HG03457 (cell line): ENCODE measurements around the gene LMOD2.
"Not testable (repeated sequence)": the region's sequence is repeated elsewhere in the genome, so short reads cannot be mapped to it uniquely, and the experiment has no call there.

Experiments
- ATAC-seq: cut with Tn5 transposase; IDR thresholded peaks from one replicate; pipeline ENCODE4 v1.9.1; 2021; ENCODE audit warnings: moderate number of reproducible peaks; ENCODE audit not compliant: unreplicated experiment

LMOD2 gene, protein sequence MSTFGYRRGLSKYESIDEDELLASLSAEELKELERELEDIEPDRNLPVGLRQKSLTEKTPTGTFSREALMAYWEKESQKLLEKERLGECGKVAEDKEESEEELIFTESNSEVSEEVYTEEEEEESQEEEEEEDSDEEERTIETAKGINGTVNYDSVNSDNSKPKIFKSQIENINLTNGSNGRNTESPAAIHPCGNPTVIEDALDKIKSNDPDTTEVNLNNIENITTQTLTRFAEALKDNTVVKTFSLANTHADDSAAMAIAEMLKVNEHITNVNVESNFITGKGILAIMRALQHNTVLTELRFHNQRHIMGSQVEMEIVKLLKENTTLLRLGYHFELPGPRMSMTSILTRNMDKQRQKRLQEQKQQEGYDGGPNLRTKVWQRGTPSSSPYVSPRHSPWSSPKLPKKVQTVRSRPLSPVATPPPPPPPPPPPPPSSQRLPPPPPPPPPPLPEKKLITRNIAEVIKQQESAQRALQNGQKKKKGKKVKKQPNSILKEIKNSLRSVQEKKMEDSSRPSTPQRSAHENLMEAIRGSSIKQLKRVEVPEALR

DNA sequence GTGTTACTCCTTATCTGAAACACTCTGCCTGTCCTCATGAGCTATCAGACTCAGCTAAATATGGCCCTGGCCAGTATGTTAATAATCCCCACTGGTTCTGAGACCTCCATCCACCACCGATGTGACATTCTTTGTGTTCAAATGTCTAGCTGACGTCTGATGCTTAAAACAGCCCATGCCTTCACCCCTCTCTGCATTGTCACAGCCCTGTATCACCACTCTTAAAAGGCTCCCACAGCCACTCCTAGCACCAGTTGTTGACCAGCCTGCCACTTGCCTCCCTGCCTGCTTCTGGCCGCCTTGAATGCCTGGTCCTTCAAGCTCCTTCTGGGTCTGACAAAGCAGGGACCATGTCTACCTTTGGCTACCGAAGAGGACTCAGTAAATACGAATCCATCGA, at the start of gene LMOD2:
Gene LMOD2, plus strand, starts transcription at position 253 of the 400 bp plus-strand sequence. Its CDS starts 98 bp downstream, at position 351.
- no peak for ATAC-seq

DNA sequence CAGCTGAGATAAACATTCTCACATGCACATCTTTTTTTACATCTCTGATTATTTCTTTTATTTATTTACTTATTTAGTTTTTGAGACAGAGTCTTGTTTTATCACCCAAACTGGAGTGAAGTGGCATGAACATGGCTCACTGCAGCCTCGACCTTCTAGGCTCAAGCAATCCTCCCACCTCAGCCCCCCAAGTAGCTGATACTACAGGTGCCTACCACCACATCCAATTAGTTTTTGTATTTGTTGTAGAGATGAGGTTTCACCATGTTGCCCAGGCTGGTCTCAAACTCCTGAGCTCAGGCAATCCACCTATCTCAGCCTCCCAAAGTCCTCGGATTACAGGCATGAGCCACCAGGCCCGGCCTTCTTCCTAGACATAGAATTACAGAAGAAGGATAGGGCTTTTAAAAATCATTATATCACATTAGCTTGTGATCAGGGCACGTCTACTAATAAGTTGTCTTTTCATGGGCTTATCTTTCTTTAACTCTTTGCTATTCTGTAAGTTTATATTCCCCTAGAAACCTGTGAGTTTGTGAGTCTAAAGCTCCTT, 48.2 kb upstream of the LMOD2 start:
- no peak for ATAC-seq

DNA sequence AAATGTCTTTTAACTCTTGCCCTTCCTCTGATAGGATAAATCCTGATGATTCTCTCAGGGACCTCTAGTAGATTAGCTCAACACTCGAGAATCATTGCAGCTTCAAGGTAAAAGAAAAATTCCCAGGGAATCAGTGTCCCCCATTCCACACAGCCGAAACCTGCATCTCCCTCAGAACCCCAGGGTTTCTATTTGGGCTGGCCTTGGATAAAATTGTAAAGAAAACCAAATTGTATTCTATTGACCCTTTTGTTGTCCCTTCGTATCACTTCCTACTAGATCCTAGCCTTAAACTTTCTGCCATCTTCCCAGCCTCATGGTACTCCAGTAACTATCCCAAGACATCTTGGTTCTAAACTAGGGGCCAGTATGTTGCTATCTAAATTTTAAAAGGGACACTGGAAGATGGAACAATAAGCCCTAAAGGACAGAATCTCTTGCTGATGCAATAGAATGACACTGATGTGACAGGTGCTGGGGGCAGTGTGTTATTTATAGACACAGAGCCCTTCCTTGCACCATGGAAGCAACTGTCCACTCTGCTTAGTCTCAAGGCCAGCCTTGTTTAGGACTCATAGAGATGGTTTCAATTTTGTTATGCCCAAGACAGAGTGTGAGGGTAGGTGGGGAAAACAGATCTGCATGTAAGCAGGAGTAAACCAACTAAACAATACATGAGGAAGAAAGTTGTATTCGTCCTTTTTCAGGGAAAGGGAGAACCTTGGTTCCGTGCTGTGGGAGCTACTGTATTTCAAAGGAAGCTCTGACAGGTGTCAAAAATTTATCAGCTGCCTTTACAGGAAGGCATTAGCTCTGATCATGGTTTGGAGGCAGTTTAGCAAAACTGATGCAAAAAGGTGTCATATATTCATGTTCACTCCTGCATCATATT, 46.4 kb upstream of the LMOD2 start:
- ATAC-seq = no peak

DNA sequence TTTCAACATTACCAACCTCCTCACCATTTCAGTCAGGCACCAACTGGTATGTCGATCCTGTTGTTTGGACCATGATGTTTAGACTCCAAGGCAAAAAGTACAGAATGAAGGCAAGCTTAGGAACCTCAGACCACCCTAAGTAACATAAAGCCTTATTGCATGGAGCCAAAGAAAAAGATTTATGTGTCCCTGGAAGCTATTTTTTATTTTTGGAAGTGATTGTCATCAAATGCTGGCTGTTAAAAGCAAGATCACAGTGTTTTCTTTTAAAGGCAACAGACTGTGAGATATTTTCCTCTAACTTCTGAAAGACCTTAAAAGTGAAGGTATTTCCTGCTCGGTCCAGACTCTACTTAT, 45.8 kb upstream of the LMOD2 start:
- ATAC-seq = no peak

DNA sequence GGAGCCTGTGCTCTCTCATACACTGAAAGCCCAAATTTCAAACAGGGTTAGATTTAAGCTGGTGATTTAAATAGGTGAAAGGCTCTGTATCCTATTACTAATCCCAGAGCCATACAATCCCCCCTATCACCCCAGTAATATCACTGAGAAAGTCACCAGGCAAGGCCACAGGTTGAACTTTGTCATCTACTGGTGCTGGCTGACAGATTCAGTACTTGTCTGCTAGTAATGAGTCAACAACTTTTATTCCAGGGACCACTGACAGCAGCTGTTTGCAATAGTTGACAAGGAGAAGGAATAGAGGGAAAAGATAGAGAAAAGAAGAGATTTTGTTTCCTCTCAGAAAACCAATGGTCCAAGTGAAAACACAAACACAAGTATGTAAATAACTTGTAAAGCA, 43.6 kb upstream of the LMOD2 start:
- ATAC-seq = no peak

DNA sequence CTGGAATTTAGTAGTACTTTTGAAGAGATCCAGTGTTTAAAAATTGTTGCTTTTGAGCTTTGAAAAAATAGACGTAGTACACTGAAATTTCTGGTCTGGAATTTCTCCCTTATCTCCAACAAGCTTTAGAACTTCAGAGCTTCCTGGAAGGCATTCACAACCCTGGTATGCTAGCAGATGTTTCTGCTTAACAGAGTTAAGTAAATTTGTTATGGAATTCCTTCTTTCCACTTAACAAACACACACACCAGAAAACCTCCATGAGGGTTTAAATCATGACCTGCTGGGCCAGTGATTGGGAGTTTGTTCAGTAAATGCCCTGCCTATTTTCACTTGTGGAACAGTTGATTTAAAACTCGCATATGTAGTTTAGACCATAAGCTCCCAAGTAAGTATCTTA, 40.3 kb upstream of the LMOD2 start:
- no peak for ATAC-seq

DNA sequence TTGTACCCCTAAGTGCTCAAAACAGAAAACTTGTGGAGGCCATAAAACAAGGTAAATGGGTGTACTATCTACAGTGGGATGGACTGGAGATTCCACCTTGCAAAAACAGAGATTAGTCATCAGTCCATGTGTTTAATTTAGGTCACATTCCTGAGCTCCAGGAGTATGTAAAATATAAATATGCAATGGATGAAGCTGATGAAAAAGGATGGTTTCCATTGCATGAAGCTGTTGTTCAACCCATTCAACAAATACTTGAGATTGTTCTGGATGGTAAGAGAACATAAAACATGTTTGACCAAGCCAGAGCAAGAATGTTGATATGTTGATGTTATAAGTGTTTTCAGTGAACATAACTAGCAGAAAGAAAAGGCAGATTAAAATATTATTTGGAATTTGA, 39.4 kb upstream of the LMOD2 start:
- no peak for ATAC-seq

DNA sequence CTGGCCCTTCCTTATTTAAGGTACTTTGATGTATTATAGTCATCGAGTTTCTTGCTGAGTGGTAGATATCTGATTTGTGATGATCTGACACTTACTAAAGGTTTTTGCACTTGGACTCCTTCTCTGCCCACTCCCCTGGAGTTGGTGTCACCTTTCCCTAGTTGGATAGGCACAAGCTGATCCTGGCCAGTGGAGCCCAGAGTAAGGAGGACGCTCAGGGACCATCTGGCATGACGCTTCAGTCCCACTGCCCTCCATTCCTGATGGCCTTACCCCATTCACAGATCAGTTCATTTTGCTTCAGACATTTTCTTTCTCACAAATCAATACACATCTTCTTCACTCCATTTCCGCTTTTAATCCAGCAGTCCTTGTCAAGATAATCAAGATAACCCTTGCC, 34.0 kb upstream of the LMOD2 start:
- no peak for ATAC-seq

DNA sequence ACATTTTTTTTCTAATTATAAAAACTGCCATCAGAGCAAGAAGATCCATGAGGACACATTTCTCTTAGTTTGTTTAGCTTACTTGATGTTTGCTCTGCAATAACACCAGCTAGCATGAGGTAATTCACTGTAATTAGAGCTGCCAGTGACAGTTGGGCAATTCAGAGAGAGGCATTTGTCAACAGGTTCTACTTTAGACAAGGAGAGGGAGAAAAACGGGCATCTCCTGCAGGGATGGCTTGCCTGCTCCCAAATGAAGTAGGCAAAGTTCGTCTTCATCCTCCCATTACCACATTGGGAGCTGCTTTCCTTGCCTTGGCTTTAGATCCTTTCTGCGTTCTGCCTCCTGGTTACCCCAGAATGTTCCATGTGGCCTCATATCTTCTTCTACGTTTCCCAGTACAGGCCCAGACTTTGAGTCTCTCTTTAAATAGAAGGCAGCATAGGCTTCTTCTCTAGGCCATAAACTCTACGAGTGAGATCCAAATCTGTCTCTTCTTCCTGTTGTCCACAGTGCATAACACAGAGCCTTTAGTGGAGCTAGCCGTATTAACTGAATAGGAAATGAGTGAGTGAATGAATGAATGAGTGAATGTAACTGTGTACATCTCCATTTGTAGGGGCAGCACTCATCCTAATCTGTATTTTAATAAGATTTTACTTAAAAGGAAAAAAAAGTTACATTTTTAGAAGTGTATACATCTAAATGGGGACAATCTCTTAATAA, 32.8 kb upstream of the LMOD2 start:
- no peak for ATAC-seq

DNA sequence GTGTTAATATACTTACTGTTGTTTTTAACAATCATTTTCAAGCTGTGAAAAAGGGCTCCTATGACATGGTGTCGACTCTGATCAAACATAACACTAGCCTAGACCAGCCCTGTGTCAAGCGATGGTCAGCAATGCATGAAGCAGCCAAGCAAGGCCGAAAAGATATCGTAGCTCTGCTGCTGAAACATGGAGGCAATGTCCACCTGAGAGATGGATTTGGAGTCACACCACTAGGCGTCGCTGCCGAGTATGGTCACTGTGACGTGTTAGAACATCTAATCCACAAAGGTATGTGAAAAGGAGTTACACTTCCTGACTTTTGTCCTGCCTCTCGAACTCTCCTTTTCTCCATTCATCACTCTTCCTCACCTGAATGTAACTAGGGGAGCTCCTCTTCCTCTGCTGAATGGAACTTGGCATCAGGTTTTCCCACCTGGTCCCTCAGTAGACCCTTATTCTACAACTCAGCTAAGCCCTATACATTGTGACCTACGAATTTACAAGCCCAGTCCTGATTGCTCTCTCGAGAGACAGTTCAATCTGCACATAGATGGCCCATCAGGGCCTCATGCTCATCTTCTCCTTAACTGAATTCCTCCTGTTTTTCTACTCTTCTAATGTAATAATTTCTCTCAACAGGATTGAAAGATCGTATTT, 31.0 kb upstream of the LMOD2 start:
- peak; percentile 78 for ATAC-seq

DNA sequence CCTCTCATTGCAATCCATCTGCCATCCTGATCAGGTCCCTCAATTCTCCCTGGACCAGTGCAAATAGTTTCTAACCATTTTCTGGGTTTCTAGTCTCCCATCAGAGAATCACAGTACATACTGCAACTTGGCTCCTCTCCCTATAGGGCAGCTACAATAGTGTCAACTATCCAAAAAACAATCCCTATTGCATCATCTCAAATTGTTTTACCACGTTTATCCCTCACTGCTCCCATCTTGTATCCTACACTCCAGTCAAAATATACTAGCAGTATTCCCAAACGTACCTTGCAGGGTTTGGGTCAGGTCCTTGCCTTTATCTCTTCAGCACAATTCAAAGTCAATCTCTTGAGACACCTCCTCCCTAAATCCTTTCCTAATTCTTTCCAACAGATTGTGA, 30.4 kb upstream of the LMOD2 start:
- no peak for ATAC-seq

DNA sequence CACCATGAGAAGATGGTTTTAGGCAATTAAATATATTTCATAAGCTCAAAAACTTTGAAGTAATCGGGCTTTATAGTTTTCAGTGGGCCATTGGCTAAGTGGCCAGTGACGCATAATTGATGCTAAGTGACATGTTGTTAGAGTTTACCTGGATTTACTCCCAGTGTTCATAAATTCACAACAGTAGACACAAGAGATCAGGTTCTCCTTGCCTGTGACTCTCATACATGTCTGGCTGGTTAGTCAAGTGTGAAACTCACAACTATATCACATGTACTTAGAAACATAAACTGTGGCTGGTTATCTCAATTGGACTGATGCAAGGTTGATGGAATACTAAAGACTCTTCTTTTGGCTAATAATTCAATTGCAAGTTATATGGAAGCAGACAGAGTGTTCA, 27.8 kb upstream of the LMOD2 start:
- no peak for ATAC-seq

DNA sequence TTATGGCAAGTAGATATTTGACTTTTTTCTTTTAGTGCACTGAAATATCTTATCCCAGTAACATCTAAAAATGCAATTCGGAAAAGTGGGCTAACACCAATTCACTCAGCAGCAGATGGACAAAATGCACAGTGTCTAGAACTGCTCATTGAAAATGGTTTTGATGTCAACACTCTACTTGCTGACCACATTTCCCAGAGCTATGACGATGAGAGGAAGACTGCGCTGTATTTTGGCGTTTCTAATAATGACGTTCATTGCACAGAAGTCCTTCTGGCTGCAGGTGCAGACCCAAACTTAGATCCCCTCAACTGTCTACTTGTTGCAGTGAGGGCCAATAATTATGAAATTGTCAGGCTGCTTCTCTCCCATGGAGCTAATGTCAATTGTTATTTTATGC, 26.8 kb upstream of the LMOD2 start:
- no peak for ATAC-seq

DNA sequence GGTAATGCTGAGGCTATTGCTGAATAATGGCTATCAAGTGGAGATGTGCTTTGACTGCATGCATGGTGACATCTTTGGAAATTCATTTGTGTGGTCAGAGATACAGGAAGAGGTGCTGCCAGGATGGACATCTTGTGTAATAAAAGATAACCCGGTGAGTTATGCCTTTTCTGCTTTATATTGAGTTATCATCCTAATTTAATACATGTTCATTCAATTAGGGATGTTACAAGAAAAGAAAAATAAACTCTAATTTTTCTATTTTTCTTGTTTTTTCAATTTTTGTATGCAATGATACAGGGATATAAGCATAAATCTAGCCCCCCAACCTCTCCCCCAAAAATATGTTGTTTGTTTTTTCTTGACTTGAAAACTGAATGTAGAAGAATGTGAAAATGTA, 26.4 kb upstream of the LMOD2 start:
- ATAC-seq = no peak

DNA sequence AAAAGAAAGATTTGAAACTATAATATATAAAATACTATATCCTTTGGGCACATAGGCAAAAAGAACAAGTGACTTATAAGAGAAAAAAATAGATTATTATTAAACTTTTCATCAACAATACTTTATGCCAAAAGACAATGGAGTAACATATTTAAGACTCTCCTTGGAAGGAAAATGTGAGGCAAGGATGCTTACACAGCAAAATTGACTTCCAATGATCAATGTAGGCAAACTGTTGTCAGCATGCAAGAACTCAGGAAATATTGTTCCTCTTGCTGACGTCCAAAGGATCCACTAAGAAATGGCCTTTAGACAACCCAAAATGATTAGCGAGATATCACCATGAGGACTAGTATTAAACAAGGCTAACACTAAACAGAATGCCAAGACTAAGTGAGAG, 22.9 kb upstream of the LMOD2 start:
- ATAC-seq = no peak

DNA sequence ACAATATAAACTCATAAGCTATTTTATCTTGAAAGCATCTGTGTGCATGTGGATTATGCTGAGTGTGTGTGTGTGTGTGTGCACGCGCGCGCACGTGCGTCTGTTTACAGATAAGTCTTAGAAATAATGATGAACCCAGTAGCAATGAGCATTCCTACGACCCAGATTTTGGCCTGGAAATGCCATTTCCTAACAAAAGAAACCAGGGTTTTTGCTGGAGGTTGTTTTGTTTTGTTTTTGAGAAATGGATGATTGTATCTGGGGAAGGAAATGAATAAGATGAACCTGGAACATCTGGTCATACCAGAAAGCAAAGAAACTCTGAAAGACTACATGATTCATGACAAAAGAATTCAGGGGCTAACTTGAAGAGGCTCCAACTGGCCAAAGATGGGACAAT, 22.1 kb upstream of the LMOD2 start:
- ATAC-seq = no peak

DNA sequence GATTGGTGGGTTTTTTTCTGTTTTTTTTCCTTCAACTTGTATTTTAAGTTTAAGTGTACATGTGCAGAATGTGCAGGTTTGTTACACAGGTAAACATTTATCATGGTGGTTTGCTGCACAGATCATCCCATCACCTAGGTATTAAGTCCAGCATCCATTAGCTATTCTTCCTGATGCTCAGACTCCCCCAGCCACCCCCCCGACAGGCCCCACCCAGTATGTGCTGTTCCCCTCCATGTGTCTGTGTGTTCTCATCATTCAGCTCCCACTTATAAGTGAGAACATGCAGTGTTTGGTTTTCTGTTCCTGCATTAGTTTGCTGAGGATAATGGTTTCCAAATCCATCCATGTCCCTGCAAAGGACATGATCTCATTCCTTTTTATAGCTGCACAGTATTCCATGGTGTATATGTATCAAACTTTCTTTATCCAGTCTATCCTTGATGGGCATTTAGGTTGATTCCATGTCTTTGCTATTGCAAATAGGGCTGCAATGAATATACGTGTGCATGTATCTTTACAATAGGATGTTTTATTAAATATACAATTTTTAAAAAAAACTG, 21.6 kb upstream of the LMOD2 start:
- not testable (repeated sequence) for ATAC-seq

DNA sequence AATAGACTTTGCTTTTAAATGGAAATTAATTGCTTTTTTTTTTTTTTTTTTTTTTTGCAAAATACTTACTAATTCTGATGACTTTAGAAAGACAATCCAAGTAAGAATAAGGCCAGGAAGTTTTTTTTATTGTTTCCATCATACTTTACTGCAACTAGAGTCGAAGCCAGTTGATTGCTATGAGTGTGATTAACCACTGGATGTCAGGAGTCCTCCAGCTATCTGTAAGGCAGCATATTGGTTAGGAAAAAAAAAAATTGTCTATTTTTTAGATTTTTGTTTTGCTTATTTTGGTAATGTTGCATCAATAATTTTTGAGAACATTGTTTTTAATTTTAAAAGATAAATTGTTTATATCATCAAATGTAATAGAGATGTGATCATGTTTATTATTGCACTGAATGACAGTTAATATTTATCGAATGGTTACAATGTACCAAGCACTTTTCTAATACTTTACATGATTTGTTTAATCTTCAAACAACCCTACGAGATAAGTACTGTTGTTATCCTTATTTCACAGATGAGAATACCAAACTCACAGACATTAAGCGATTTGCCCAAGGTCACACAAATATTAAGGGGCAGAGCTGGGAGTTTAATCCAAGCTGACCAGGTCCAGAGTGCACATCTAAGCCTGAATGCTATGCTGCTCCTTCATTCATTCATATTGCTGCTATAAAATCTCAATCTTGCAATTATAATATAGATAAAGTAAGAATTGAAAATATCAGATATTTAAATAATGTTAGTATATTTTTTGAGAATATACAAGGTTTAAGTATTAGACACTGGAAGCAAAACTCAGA, 19.9 kb upstream of the LMOD2 start:
- ATAC-seq = no peak

DNA sequence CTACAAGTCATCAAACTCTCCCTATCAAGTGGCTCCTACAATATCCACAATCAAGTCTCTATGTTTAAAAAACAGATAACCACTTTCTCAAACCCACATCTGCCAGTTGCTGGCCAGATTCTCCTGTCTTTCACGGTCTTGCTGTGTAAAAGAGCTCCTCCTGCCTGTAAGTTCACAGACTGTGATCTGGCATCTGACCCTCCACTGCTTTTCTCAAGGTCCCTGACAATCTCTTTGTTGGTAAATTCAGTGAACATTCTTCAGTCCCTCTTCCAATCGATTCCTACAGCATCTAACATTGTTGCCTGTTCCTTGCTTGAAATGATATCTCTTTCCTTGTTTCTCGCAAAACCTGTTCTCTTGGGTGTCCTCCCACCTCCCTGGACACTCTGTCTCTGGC, 18.5 kb upstream of the LMOD2 start:
- no peak for ATAC-seq
